ENCODE measurements around the gene ATRAID. TPM values are rescaled to one million over a fixed set of nuclear protein-coding genes. Genes with fewer than 3 reads are reported as not detected.

ATRAID gene
- total and polyA plus RNA-seq, 4 donors = 44.9 to 77.5 (median 48.9) TPM

DNA sequence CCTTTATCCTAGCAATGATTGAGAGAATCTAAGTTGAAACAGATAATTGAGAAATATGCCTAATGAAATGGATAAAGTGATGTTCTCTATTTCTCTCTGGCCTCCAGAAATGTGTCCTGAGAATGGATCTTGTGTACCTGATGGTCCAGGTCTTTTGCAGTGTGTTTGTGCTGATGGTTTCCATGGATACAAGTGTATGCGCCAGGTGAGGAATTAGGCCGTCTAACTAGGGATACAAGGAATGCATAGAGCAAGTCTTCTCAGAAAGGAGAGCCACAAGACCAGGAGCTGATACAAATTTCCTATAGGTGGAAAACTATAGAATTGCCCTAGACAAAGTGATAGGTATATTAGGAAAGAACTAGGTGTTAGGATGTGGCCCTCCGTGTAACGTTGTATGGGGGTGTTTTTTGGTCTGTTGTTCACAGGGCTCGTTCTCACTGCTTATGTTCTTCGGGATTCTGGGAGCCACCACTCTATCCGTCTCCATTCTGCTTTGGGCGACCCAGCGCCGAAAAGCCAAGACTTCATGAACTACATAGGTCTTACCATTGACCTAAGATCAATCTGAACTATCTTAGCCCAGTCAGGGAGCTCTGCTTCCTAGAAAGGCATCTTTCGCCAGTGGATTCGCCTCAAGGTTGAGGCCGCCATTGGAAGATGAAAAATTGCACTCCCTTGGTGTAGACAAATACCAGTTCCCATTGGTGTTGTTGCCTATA lies 4.7 kb downstream of the ATRAID start:
- no peak for TF ChIP-seq HNF4G (IDR thresholded peaks at IDR 0.05)
- TF ChIP-seq FOXA1 (IDR thresholded peaks at IDR 0.05) = no peak
- TF ChIP-seq NR2F2 (IDR thresholded peaks at IDR 0.05) = no peak
- TF ChIP-seq YY1 (IDR thresholded peaks at IDR 0.05) = no peak
- TF ChIP-seq, protein P1, sequence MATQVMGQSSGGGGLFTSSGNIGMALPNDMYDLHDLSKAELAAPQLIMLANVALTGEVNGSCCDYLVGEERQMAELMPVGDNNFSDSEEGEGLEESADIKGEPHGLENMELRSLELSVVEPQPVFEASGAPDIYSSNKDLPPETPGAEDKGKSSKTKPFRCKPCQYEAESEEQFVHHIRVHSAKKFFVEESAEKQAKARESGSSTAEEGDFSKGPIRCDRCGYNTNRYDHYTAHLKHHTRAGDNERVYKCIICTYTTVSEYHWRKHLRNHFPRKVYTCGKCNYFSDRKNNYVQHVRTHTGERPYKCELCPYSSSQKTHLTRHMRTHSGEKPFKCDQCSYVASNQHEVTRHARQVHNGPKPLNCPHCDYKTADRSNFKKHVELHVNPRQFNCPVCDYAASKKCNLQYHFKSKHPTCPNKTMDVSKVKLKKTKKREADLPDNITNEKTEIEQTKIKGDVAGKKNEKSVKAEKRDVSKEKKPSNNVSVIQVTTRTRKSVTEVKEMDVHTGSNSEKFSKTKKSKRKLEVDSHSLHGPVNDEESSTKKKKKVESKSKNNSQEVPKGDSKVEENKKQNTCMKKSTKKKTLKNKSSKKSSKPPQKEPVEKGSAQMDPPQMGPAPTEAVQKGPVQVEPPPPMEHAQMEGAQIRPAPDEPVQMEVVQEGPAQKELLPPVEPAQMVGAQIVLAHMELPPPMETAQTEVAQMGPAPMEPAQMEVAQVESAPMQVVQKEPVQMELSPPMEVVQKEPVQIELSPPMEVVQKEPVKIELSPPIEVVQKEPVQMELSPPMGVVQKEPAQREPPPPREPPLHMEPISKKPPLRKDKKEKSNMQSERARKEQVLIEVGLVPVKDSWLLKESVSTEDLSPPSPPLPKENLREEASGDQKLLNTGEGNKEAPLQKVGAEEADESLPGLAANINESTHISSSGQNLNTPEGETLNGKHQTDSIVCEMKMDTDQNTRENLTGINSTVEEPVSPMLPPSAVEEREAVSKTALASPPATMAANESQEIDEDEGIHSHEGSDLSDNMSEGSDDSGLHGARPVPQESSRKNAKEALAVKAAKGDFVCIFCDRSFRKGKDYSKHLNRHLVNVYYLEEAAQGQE (IDR thresholded peaks at IDR 0.05) = no peak
- no peak for TF ChIP-seq TAF1 (conservative IDR thresholded peaks at IDR 0.05)
- TF ChIP-seq, protein P2, sequence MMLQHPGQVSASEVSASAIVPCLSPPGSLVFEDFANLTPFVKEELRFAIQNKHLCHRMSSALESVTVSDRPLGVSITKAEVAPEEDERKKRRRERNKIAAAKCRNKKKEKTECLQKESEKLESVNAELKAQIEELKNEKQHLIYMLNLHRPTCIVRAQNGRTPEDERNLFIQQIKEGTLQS (IDR thresholded peaks at IDR 0.05) = no peak
- no peak for TF ChIP-seq JUND (IDR thresholded peaks at IDR 0.05)
- TF ChIP-seq RAD21 (IDR thresholded peaks at IDR 0.05) = no peak
- no peak for TF ChIP-seq GABPA (IDR thresholded peaks at IDR 0.05 in 1 of 2, conservative IDR thresholded peaks at IDR 0.05 in 1 of 2)
- TF ChIP-seq FOXA2 (IDR thresholded peaks at IDR 0.05) = no peak
- TF ChIP-seq, protein P3, sequence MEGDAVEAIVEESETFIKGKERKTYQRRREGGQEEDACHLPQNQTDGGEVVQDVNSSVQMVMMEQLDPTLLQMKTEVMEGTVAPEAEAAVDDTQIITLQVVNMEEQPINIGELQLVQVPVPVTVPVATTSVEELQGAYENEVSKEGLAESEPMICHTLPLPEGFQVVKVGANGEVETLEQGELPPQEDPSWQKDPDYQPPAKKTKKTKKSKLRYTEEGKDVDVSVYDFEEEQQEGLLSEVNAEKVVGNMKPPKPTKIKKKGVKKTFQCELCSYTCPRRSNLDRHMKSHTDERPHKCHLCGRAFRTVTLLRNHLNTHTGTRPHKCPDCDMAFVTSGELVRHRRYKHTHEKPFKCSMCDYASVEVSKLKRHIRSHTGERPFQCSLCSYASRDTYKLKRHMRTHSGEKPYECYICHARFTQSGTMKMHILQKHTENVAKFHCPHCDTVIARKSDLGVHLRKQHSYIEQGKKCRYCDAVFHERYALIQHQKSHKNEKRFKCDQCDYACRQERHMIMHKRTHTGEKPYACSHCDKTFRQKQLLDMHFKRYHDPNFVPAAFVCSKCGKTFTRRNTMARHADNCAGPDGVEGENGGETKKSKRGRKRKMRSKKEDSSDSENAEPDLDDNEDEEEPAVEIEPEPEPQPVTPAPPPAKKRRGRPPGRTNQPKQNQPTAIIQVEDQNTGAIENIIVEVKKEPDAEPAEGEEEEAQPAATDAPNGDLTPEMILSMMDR (IDR thresholded peaks at IDR 0.05; ENCODE audit: low read depth, low read length, missing input control) = no peak
- TF ChIP-seq SP1 (IDR thresholded peaks at IDR 0.05) = no peak
- TF ChIP-seq, protein P4, sequence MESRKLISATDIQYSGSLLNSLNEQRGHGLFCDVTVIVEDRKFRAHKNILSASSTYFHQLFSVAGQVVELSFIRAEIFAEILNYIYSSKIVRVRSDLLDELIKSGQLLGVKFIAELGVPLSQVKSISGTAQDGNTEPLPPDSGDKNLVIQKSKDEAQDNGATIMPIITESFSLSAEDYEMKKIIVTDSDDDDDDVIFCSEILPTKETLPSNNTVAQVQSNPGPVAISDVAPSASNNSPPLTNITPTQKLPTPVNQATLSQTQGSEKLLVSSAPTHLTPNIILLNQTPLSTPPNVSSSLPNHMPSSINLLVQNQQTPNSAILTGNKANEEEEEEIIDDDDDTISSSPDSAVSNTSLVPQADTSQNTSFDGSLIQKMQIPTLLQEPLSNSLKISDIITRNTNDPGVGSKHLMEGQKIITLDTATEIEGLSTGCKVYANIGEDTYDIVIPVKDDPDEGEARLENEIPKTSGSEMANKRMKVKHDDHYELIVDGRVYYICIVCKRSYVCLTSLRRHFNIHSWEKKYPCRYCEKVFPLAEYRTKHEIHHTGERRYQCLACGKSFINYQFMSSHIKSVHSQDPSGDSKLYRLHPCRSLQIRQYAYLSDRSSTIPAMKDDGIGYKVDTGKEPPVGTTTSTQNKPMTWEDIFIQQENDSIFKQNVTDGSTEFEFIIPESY (IDR thresholded peaks at IDR 0.05) = no peak
- TF ChIP-seq EGR1 (IDR thresholded peaks at IDR 0.05; ENCODE audit: low read depth in 2 of 2) = no peak
- TF ChIP-seq RXRA (IDR thresholded peaks at IDR 0.05) = no peak
- TF ChIP-seq, protein P5, sequence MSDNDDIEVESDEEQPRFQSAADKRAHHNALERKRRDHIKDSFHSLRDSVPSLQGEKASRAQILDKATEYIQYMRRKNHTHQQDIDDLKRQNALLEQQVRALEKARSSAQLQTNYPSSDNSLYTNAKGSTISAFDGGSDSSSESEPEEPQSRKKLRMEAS (IDR thresholded peaks at IDR 0.05) = no peak
- no peak for TF ChIP-seq HNF4A (conservative IDR thresholded peaks at IDR 0.05)
- 90% methylated on average over 13 of the region's 13 CpGs for WGBS
- Histone ChIP-seq H3K27me3 (ENCODE audit: control insufficient read depth in 4 of 4, insufficient read depth in 4 of 4, low read length in 3 of 4) (no peaks in the 10 kb centered on the region), H3K36me3 (ENCODE audit: control insufficient read depth in 4 of 4, insufficient read depth in 3 of 4, low read depth in 1 of 4, low read length in 3 of 4) (peaks cover 2 to 15% (median 9%) of the 10 kb centered on the region in 4 donors), H3K9ac (ENCODE audit: low read depth in 1 of 2, low read length in 2 of 2) (no peak overlapping the region), H3K4me1 (ENCODE audit: control insufficient read depth in 4 of 4, insufficient read depth in 4 of 4, low read length in 3 of 4) (peaks cover 0 to 25% (median 11%) of the 10 kb centered on the region in 4 donors), H3K27ac (ENCODE audit: low read depth in 1 of 2, low read length in 2 of 2) (peak overlapping the region in 1 of 2 donors; percentile 71), H3K4me3 (ENCODE audit: low read depth in 1 of 3, low read length in 3 of 3) (peak overlapping the region in 2 of 3 donors; percentile 41 to 59), H3K9me3 (ENCODE audit: control insufficient read depth in 4 of 4, low read length in 3 of 4) (no peaks in the 10 kb centered on the region)
- no peak for DNase-seq (ENCODE audit: low spot score)
